ENCODE data around the gene IL9.

- no peak for TF ChIP-seq CTCF (IDR thresholded peaks at IDR 0.05)
- no peak for TF ChIP-seq ZFX (IDR thresholded peaks at IDR 0.05; ENCODE audit: borderline replicate concordance)
Observed at GRCh38 chr5:135881244-135881643, 14.4 kb downstream of the IL9 start.
